A549 (cell line): Measurements from ENCODE around the gene IL23A.
A peak's percentile ranks its signal among the peaks of the same experiment; 100 is the strongest.

Source experiments
- CHD2 ChIP-seq: fragments of 150-350 bp; IDR thresholded peaks from 2 replicates; pipeline ENCODE4 v1.6.1; 2014; ENCODE audit warnings: low read length; ENCODE audit not compliant: partially characterized antibody
- CTCF ChIP-seq: fragments of >200 bp; sonication (Bioruptor Twin); formaldehyde crosslinking; IDR thresholded peaks from 3 replicates; pipeline ENCODE4 v1.5.1; 2016
- EP300 ChIP-seq, 2 experiments: fragments of >200 bp; sonication (Bioruptor Twin); formaldehyde crosslinking; IDR thresholded peaks; 2 replicates in 1 of 2; 3 replicates in 1 of 2; pipeline ENCODE4 v1.6.1; 2016 to 2017
- JUN ChIP-seq, 2 experiments: fragments of >200 bp; sonication (Bioruptor Twin); formaldehyde crosslinking; IDR thresholded peaks; 2 replicates in 1 of 2; 3 replicates in 1 of 2; pipeline ENCODE4 v1.6.1; 2016 to 2017
- JUNB ChIP-seq: fragments of >200 bp; sonication (Bioruptor Twin); formaldehyde crosslinking; IDR thresholded peaks from 2 replicates; pipeline ENCODE4 v1.6.1; 2016
- MAFK ChIP-seq: fragments of 450-650 bp; IDR thresholded peaks from 2 replicates; pipeline ENCODE4 v1.6.1; 2014; ENCODE audit not compliant: partially characterized antibody
- MAZ ChIP-seq: fragments of 150-350 bp; IDR thresholded peaks from 2 replicates; pipeline ENCODE4 v1.6.1; 2014; ENCODE audit warnings: antibody characterized with exemption, low read depth, low read length, borderline replicate concordance
- PBX3 ChIP-seq: IDR thresholded peaks from 2 replicates; pipeline ENCODE4 v1.6.1; 2012
- POLR2A ChIP-seq: IDR thresholded peaks from 2 replicates; pipeline ENCODE4 v1.6.1; 2012; ENCODE audit warnings: mild to moderate bottlenecking, low read length
- RCOR1 ChIP-seq: fragments of 150-350 bp; IDR thresholded peaks from 2 replicates; pipeline ENCODE4 v1.6.1; 2014; ENCODE audit warnings: antibody characterized with exemption, low read length, low read depth
- REST ChIP-seq: fragments of 200-600 bp; sonication (generic); IDR thresholded peaks from 2 replicates; pipeline ENCODE4 v1.6.1; 2016; ENCODE audit warnings: antibody characterized with exemption, mild to moderate bottlenecking, moderate library complexity
- RNF2 ChIP-seq: fragments of 200-600 bp; sonication (generic); IDR thresholded peaks from 2 replicates; pipeline ENCODE4 v1.6.1; 2016; ENCODE audit warnings: low read depth, mild to moderate bottlenecking, antibody characterized with exemption, moderate library complexity, borderline replicate concordance
- USF2 ChIP-seq: fragments of 450-650 bp; IDR thresholded peaks from 2 replicates; pipeline ENCODE4 v1.6.1; 2014; ENCODE audit warnings: antibody characterized with exemption

GRCh38 chr12:56359851-56360767 is 21.4 kb downstream of the IL23A start, which contains the start of gene STAT2:
- TF ChIP-seq POLR2A: peak; percentile 74
- TF ChIP-seq JUNB: no peak
- TF ChIP-seq REST: no peak
- TF ChIP-seq CTCF: no peak
- no peak for TF ChIP-seq EP300 (IDR thresholded peaks at IDR 0.05)
- TF ChIP-seq MAZ: no peak
- no peak for TF ChIP-seq CHD2
- 0 out of 2 replicates have a peak, but pooled peaks have one; percentile 33 for TF ChIP-seq USF2
- peak; percentile 36 to 61; a peak in 2 of 5 replicates for TF ChIP-seq JUN (IDR thresholded peaks at IDR 0.05)
- TF ChIP-seq MAFK: peak; percentile 89
- TF ChIP-seq PBX3: peak; percentile 82
- no peak for TF ChIP-seq RNF2
- no peak for TF ChIP-seq RCOR1
